Activated naive CD8-positive, alpha-beta T cell treated with anti-CD3 and anti-CD28 coated beads, Interleukin-2, amount 50 U/mL, for 24 hours (primary cell): ENCODE data around the gene TFAP2C.

Experiments
- ATAC-seq: fragments of 150-1000 bp; cut with Tn5 transposase; one replicate; pipeline ENCODE4 v1.10.0; 2021
- DNase-seq: peaks from one replicate; pipeline ENCODE4 v3.0.0; 2021
- H3K27ac Mint-ChIP-seq: one replicate; pipeline ENCODE4 v1.8.0; 2021; ENCODE audit warnings: mild to moderate bottlenecking, mixed read lengths
- H3K27me3 Mint-ChIP-seq: one replicate; pipeline ENCODE4 v1.8.0; 2021; ENCODE audit warnings: mixed read lengths
- H3K36me3 Mint-ChIP-seq: one replicate; pipeline ENCODE4 v1.8.0; 2021; ENCODE audit warnings: low read depth, mixed read lengths
- H3K4me1 Mint-ChIP-seq: one replicate; pipeline ENCODE4 v1.8.0; 2021; ENCODE audit warnings: mixed read lengths
- H3K4me3 Mint-ChIP-seq: one replicate; pipeline ENCODE4 v1.8.0; 2021; ENCODE audit warnings: mild to moderate bottlenecking, moderate library complexity, mixed read lengths
- H3K9me3 Mint-ChIP-seq: one replicate; pipeline ENCODE4 v1.8.0; 2021; ENCODE audit warnings: mixed read lengths

Gene TFAP2C

GRCh38 chr20:56628873-56629463 lies at the start of gene TFAP2C:
TSS of gene TFAP2C (plus strand) at chr20:56629306. CDS start at chr20:56629545, 239 bp downstream.
- Mint-ChIP-seq H3K9me3 (no peaks in the 10 kb centered on the region), H3K36me3 (no peaks in the 10 kb centered on the region), H3K4me1 (peaks cover 11% of the 10 kb centered on the region), H3K27me3 (peaks cover 77% of the 10 kb centered on the region), H3K4me3 (peak within 1 kb of the TSS; percentile 34), H3K27ac (no peak within 1 kb of the TSS)
- ATAC-seq (no peak), DNase-seq (peak; percentile 42)

GRCh38 chr20:56580226-56580625 lies 48.9 kb upstream of the TFAP2C start:
- H3K4me3 Mint-ChIP-seq, result no peak overlapping the region

GRCh38 chr20:56581701-56582100 lies 47.4 kb upstream of the TFAP2C start:
- no peak for ATAC-seq
- Mint-ChIP-seq H3K4me1 (no peaks in the 10 kb centered on the region), H3K4me3 (no peak overlapping the region), H3K27ac (no peak overlapping the region), H3K36me3 (no peaks in the 10 kb centered on the region), H3K27me3 (peaks cover 6% of the 10 kb centered on the region), H3K9me3 (no peaks in the 10 kb centered on the region)
- no peak for DNase-seq

More at GRCh38 chr20:56580226-56580625, 48.9 kb upstream of the TFAP2C start:
- Mint-ChIP-seq H3K4me1 (no peaks in the 10 kb centered on the region), H3K27ac (no peak overlapping the region), H3K36me3 (no peaks in the 10 kb centered on the region), H3K9me3 (no peaks in the 10 kb centered on the region), H3K27me3 (peaks cover 6% of the 10 kb centered on the region)
- ATAC-seq, result no peak
- no peak for DNase-seq

- ATAC-seq (no peak), DNase-seq (no peak)
- H3K36me3 Mint-ChIP-seq, result no peaks in the 10 kb centered on the region
- peaks cover 6% of the 10 kb centered on the region for H3K27me3 Mint-ChIP-seq
- H3K4me3 Mint-ChIP-seq, result no peak overlapping the region
- no peak overlapping the region for H3K27ac Mint-ChIP-seq
- no peaks in the 10 kb centered on the region for H3K4me1 Mint-ChIP-seq
- no peaks in the 10 kb centered on the region for H3K9me3 Mint-ChIP-seq
Observed at GRCh38 chr20:56582542-56582941, 46.6 kb upstream of the TFAP2C start.

GRCh38 chr20:56584916-56585315 lies 44.2 kb upstream of the TFAP2C start:
- Mint-ChIP-seq H3K36me3 (no peaks in the 10 kb centered on the region), H3K4me3 (no peak overlapping the region), H3K9me3 (no peaks in the 10 kb centered on the region), H3K4me1 (no peaks in the 10 kb centered on the region), H3K27ac (no peak overlapping the region), H3K27me3 (peaks cover 6% of the 10 kb centered on the region)
- ATAC-seq (no peak), DNase-seq (no peak)

GRCh38 chr20:56587307-56588041 lies 41.6 kb upstream of the TFAP2C start:
- peaks cover 3% of the 10 kb centered on the region for H3K27me3 Mint-ChIP-seq
- no peaks in the 10 kb centered on the region for H3K36me3 Mint-ChIP-seq
- DNase-seq (no peak), ATAC-seq (no peak)
- no peak overlapping the region for H3K4me3 Mint-ChIP-seq
- H3K9me3 Mint-ChIP-seq, result no peaks in the 10 kb centered on the region
- no peaks in the 10 kb centered on the region for H3K4me1 Mint-ChIP-seq
- H3K27ac Mint-ChIP-seq, result no peak overlapping the region

GRCh38 chr20:56588996-56589395 lies 40.1 kb upstream of the TFAP2C start:
- DNase-seq (no peak), ATAC-seq (no peak)
- Mint-ChIP-seq H3K27ac (no peak overlapping the region), H3K27me3 (peaks cover 2% of the 10 kb centered on the region), H3K36me3 (no peaks in the 10 kb centered on the region), H3K4me3 (no peak overlapping the region), H3K4me1 (no peaks in the 10 kb centered on the region), H3K9me3 (no peaks in the 10 kb centered on the region)

- no peak overlapping the region for H3K4me3 Mint-ChIP-seq
- no peaks in the 10 kb centered on the region for H3K9me3 Mint-ChIP-seq
- DNase-seq, result no peak
- H3K27ac Mint-ChIP-seq, result no peak overlapping the region
- H3K36me3 Mint-ChIP-seq, result no peaks in the 10 kb centered on the region
- no peak for ATAC-seq
- H3K4me1 Mint-ChIP-seq, result no peaks in the 10 kb centered on the region
- no peaks in the 10 kb centered on the region for H3K27me3 Mint-ChIP-seq
Observed at GRCh38 chr20:56589633-56590032, 39.5 kb upstream of the TFAP2C start.

GRCh38 chr20:56590888-56591287 lies 38.2 kb upstream of the TFAP2C start:
- DNase-seq (no peak), ATAC-seq (no peak)
- Mint-ChIP-seq H3K27me3 (no peaks in the 10 kb centered on the region), H3K4me3 (no peak overlapping the region), H3K27ac (no peak overlapping the region), H3K9me3 (no peaks in the 10 kb centered on the region), H3K4me1 (no peaks in the 10 kb centered on the region), H3K36me3 (no peaks in the 10 kb centered on the region)

GRCh38 chr20:56592211-56592610 lies 36.9 kb upstream of the TFAP2C start:
- Mint-ChIP-seq H3K4me1 (no peaks in the 10 kb centered on the region), H3K36me3 (no peaks in the 10 kb centered on the region), H3K9me3 (no peaks in the 10 kb centered on the region)

GRCh38 chr20:56592817-56593216 lies 36.3 kb upstream of the TFAP2C start:
- Mint-ChIP-seq H3K9me3 (no peaks in the 10 kb centered on the region), H3K36me3 (no peaks in the 10 kb centered on the region), H3K4me3 (no peak overlapping the region), H3K27ac (no peak overlapping the region), H3K27me3 (peaks cover 2% of the 10 kb centered on the region), H3K4me1 (no peaks in the 10 kb centered on the region)
- ATAC-seq (no peak), DNase-seq (no peak)

More at GRCh38 chr20:56592211-56592610, 36.9 kb upstream of the TFAP2C start:
- Mint-ChIP-seq H3K4me3 (no peak overlapping the region), H3K27me3 (peaks cover 2% of the 10 kb centered on the region), H3K27ac (no peak overlapping the region)
- no peak for DNase-seq
- no peak for ATAC-seq

- DNase-seq, result no peak
- no peak overlapping the region for H3K27ac Mint-ChIP-seq
- no peaks in the 10 kb centered on the region for H3K9me3 Mint-ChIP-seq
- ATAC-seq, result no peak
- H3K4me3 Mint-ChIP-seq, result no peak overlapping the region
- H3K27me3 Mint-ChIP-seq, result peaks cover 6% of the 10 kb centered on the region
- H3K36me3 Mint-ChIP-seq, result no peaks in the 10 kb centered on the region
- H3K4me1 Mint-ChIP-seq, result no peaks in the 10 kb centered on the region
Observed at GRCh38 chr20:56595746-56596475, 33.2 kb upstream of the TFAP2C start.

- Mint-ChIP-seq H3K9me3 (no peaks in the 10 kb centered on the region), H3K36me3 (no peaks in the 10 kb centered on the region), H3K27me3 (peaks cover 4% of the 10 kb centered on the region), H3K4me1 (no peaks in the 10 kb centered on the region), H3K27ac (no peak overlapping the region), H3K4me3 (no peak overlapping the region)
- DNase-seq (no peak), ATAC-seq (no peak)
Observed at GRCh38 chr20:56601166-56601565, 27.9 kb upstream of the TFAP2C start.

- ATAC-seq, result no peak
- Mint-ChIP-seq H3K27ac (no peak overlapping the region), H3K36me3 (no peaks in the 10 kb centered on the region), H3K4me1 (no peaks in the 10 kb centered on the region), H3K27me3 (peaks cover 2% of the 10 kb centered on the region), H3K4me3 (no peak overlapping the region), H3K9me3 (no peaks in the 10 kb centered on the region)
- no peak for DNase-seq
Observed at GRCh38 chr20:56604673-56605072, 24.4 kb upstream of the TFAP2C start.
